NCI-H446 (cell line): ENCODE measurements around the gene IL36G.

Experiments used
- DNase-seq, 2 experiments: peaks; one replicate each; lab custom pipeline; 2025; lab: John Stamatoyannopoulos, UW

IL36G gene

DNA sequence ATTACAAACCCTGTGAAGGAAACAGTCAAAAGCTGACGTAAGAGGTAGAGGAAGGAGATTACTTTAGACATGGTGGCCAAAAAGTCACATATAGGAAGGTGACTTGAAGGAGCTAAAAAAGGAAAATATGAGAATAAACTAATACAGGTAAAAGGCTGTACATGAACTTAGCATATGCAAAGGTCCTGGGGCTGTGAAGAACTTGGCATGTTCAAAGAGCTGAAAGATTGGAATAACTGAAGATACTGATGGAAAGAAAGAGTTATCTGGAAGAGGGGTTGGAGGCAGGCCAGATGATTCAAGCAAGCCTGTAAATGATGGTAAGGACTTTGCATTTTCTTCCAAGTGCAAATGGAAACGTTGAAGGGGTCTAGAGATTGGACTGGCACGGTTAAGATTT is 40.7 kb downstream of the IL36G start:
- no peak for DNase-seq

- no peak for DNase-seq
Observed at GRCh38 chr2:113021312-113021711, 43.5 kb downstream of the IL36G start.

DNA sequence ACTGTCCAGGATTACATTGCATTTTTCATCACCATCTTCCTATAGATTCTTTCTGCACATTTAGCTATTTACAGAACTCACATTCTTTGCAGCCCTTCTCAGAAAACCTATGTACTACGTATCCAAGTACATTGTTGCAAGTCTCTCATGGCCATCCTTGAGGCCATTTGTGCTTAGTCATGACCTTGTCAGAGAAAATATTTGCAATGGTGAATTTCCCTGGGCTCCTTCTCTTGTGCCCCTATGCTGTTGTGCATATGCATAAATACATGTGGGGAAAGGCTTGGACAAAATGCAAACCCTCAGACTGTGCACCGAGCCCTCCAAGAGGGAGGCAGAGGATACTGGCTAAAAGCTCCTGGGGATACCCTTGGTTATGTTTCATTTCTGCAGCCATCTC is 47.0 kb downstream of the IL36G start:
- no peak for DNase-seq

GRCh38 chr2:113025737-113026136 is 47.9 kb downstream of the IL36G start:
- no peak for DNase-seq

DNA sequence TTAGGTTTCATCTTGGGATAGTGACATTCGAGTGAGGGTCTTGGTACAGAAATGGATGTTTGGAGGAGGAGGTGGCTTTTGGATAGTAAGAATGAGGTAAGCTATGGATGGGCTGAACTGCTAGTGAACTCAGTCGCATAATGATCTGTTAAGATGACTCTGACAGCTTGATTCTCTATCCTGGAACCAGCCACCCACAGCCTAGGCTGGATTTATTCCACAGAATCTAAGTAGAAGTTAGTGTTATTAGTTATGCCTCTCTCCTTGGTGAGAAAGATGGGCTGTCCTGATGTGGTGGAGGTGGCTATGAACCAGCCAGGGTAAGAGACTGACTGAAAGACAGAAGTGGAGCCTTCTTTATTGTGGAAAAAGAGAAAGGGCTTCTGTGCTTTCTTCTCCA is 49.9 kb downstream of the IL36G start:
- DNase-seq: no peak

DNA sequence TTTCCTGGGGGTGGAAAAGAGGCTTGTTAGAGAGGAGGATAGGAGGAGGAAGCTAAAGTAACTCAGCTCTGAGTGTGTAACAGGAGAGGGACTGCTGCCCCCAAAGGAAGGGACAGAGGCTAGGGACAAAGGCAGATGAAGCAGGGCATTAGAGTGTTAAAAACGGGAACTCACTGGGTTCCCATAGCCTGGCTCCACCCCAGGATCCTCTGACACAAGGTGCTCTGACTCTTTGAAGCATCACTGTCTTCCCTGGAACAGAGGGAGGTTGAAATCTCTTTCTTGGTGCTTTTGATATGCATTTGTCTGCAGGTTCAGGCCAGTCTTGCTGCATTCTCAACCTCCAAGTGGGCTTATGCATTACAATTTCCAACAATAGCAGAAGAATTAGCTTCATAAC is 50.3 kb downstream of the IL36G start:
- DNase-seq: no peak

DNA sequence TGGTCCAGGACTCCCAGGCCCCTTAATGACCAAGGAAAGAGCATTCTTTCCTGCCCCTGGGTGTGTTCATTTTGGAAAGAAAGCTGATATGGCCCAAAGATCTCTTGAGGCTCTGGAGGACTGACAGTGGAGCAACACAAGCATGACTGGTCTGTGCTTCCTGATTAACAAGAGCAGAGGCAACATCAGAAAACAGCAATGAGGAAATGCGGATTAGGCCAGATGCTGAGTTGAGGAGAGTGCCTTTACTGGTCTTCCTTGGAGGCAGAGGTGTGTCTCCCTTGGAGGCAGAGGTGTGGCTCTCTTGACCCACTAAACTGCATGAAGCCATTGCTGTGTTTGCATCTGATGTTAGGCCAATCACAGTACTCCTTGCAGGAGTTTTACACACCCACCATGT is 54.9 kb downstream of the IL36G start:
- DNase-seq: no peak

DNA sequence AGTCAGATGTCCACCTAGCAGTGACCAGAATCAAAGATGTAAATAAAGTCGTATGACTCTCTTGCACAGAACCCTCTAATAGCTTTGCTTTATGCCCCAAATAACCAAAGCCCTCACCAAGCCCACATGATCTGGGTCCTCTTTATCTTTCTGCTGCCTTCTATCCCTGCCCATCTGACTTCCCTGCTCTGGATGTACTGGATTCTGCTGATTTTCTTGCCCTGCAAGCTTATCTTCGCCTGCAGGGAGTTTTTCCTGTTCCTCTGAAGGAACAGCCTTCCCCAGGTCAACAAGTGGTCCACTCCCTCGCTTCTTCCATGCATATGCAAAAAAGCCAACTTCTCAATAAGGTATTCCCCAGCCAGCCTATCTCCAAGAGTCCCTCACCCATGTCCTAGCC is 56.2 kb downstream of the IL36G start:
- no peak for DNase-seq
